Testis (tissue), 3 donors: Measurements from ENCODE around the gene IMMT. TPM values are rescaled to one million over a fixed set of nuclear protein-coding genes. Genes with fewer than 3 reads are reported as not detected.

Experiments
- DNase-seq: peaks from one replicate; pipeline ENCODE4 v3.0.0-alpha.2; 2019
- H3K27ac ChIP-seq, 2 donors: fragments of 200-600 bp; sonication (generic); one replicate each; pipeline ENCODE4 v1.5.1; 2019
- H3K27me3 ChIP-seq: fragments of 200-600 bp; sonication (generic); one replicate; pipeline ENCODE4 v1.5.1; 2019
- H3K36me3 ChIP-seq: fragments of 200-600 bp; sonication (generic); one replicate; pipeline ENCODE4 v1.5.1; 2017; ENCODE audit warnings: low read depth; ENCODE audit errors: missing control alignments
- H3K4me1 ChIP-seq: fragments of 200-600 bp; sonication (generic); one replicate; pipeline ENCODE4 v1.5.1; 2019
- H3K4me3 ChIP-seq, 2 donors: fragments of 200-600 bp; sonication (generic); one replicate each; pipeline ENCODE4 v1.5.1; 2017 to 2019
- H3K9me3 ChIP-seq: fragments of 200-600 bp; sonication (generic); one replicate; pipeline ENCODE4 v1.5.1; 2017
- CTCF ChIP-seq, 3 experiments: fragments of 450-650 bp in 2 of 3; fragments of 200-600 bp in 1 of 3; sonication (generic) in 1 of 3; IDR thresholded peaks; one replicate each; pipeline ENCODE4 v1.5.1; 2016 to 2019; ENCODE audit warnings: antibody characterized with exemption in 3 of 3, mild to moderate bottlenecking in 2 of 3, moderate library complexity in 1 of 3
- POLR2A ChIP-seq: fragments of 450-650 bp; IDR thresholded peaks from one replicate; pipeline ENCODE4 v1.6.1; 2017; ENCODE audit warnings: antibody characterized with exemption, mild to moderate bottlenecking, moderate library complexity
- WGBS, 2 donors: methylation state at CpG; one replicate each; pipeline ENCODE4 v1.1.5; 2018; 5-methylcytosine and 5-hydroxymethylcytosine counted together
- intact Hi-C: fragments of 100-400 bp; cut with DNase I; formaldehyde crosslinking; loops from one replicate; pipeline ENCODE4 v1.15.1; 2023; ENCODE audit warnings: low total_unique reads
- polyA plus RNA-seq: library from polyadenylated mRNA; stranded (reverse); fragments of 350-450 nt; fragmentation: Illumina TruSeq; extraction: RNeasy Lipid Tissue Mini Kit (QIAGEN cat#74804); gene quantifications from one replicate; pipeline ENCODE4 v1.2.3, GENCODE V29; 2014; ENCODE audit warnings: low read depth, low replicate concordance; ENCODE audit not compliant: insufficient read depth
- total RNA-seq, 2 donors: library from RNA; depleted of rRNA; stranded (reverse); fragments of >200 nt; gene quantifications; one replicate each; pipeline ENCODE4 v1.2.3, GENCODE V29; 2016

The IMMT gene
- total and polyA plus RNA-seq, 3 donors from 2014 or later, result 80.6 to 99.8 (median 87.6) TPM

GRCh38 chr2:86241611-86242010, 46.3 kb upstream of the IMMT start:
- Histone ChIP-seq H3K4me1 (peaks cover 31% of the 10 kb centered on the region), H3K27me3 (no peaks in the 10 kb centered on the region), H3K4me3 (no peak overlapping the region), H3K36me3 (no peaks in the 10 kb centered on the region), H3K9me3 (no peaks in the 10 kb centered on the region), H3K27ac (no peak overlapping the region)
- DNase-seq, result no peak
- TF ChIP-seq CTCF (IDR thresholded peaks at IDR 0.05) (no peak), POLR2A (no peak)
- WGBS, 2 donors, result 76 to 77% methylated on average over 6 of the region's 6 CpGs
- intact Hi-C loops, result no loop called here

- Histone ChIP-seq H3K9me3 (no peaks in the 10 kb centered on the region), H3K27me3 (no peaks in the 10 kb centered on the region), H3K4me3 (no peak overlapping the region), H3K27ac (no peak overlapping the region), H3K4me1 (peaks cover 25% of the 10 kb centered on the region), H3K36me3 (no peaks in the 10 kb centered on the region)
- WGBS, 2 donors, result 94 to 95% methylated on average over 14 of the region's 14 CpGs
- no peak for TF ChIP-seq POLR2A
- TF ChIP-seq CTCF (IDR thresholded peaks at IDR 0.05), result no peak
- intact Hi-C loops, result no loop called here
- no peak for DNase-seq
Observed at GRCh38 chr2:86240251-86240650, 45.0 kb upstream of the IMMT start.

- no peak for TF ChIP-seq CTCF (IDR thresholded peaks at IDR 0.05)
- no peak for TF ChIP-seq POLR2A
- no peaks in the 10 kb centered on the region for H3K27me3 ChIP-seq
- H3K4me3 ChIP-seq, result no peak overlapping the region
- WGBS, 2 donors, result 95% methylated on average over 8 of the region's 8 CpGs
- H3K36me3 ChIP-seq, result no peaks in the 10 kb centered on the region
- no peak for DNase-seq
- intact Hi-C loops, result no loop called here
- no peaks in the 10 kb centered on the region for H3K9me3 ChIP-seq
- no peak overlapping the region for H3K27ac ChIP-seq
- H3K4me1 ChIP-seq, result peaks cover 22% of the 10 kb centered on the region
Observed at GRCh38 chr2:86239745-86240144, 44.5 kb upstream of the IMMT start.

GRCh38 chr2:86239326-86239725, 44.1 kb upstream of the IMMT start:
- H3K27ac ChIP-seq, result no peak overlapping the region
- no peaks in the 10 kb centered on the region for H3K27me3 ChIP-seq
- intact Hi-C loops, result no loop called here
- H3K36me3 ChIP-seq, result no peaks in the 10 kb centered on the region
- WGBS, 2 donors, result 67 to 74% methylated on average over 4 of the region's 4 CpGs
- no peaks in the 10 kb centered on the region for H3K9me3 ChIP-seq
- no peak overlapping the region for H3K4me3 ChIP-seq
- DNase-seq, result no peak
- TF ChIP-seq POLR2A (no peak), CTCF (IDR thresholded peaks at IDR 0.05) (no peak)
- peaks cover 18% of the 10 kb centered on the region for H3K4me1 ChIP-seq

- Histone ChIP-seq H3K4me3 (no peak overlapping the region), H3K36me3 (no peaks in the 10 kb centered on the region), H3K27ac (no peak overlapping the region), H3K9me3 (no peaks in the 10 kb centered on the region), H3K27me3 (no peaks in the 10 kb centered on the region), H3K4me1 (peaks cover 12% of the 10 kb centered on the region)
- intact Hi-C loops, result no loop called here
- TF ChIP-seq CTCF (IDR thresholded peaks at IDR 0.05) (no peak), POLR2A (no peak)
- 63 to 88% methylated on average over 5 of the region's 5 CpGs for WGBS, 2 donors
- DNase-seq, result peak; percentile 42
Observed at GRCh38 chr2:86238354-86238753, 43.1 kb upstream of the IMMT start.
